ENCODE measurements around the gene NEU3.
A peak's percentile ranks its signal among the peaks of the same experiment; 100 is the strongest.
"Not testable (repeated sequence)": the region's sequence is repeated elsewhere in the genome, so short reads cannot be mapped to it uniquely, and the experiment has no call there.

NEU3 gene

DNA sequence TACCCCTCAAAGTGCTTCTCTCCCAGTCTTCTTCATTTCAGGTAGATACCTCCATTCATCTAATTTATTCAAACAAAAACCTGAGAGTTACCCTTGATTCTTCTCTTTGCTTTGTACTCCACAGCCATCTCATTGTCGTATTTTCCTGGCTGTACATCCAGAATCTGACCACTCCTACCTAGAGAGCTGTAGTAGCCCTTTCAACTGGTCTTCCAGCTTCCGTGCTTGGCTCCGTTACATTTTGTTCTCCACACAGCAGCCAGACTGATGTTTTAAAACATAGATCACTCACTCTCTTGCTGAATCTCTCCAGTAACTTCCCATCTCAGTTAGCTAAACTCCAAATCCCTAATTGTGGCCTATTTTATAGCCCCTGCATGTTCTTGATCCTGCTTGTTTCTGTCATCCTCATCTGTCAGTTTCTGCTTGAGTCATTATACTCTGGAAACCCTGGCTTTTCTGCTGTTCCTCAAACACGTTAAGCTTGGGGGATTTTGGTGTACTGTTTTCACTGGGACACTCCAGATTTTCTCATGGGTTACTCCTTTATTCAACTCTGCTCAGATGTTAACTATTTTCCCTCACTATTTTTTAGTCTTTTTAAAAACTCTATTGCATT, 32.2 kb upstream of the NEU3 start:
- H3K4me3 ChIP-seq (ENCODE audit: control insufficient read depth, low read depth, low read length): no peak overlapping the region
- peak; percentile 18 for DNase-seq (ENCODE audit: low read depth)
- TF ChIP-seq, protein P1, sequence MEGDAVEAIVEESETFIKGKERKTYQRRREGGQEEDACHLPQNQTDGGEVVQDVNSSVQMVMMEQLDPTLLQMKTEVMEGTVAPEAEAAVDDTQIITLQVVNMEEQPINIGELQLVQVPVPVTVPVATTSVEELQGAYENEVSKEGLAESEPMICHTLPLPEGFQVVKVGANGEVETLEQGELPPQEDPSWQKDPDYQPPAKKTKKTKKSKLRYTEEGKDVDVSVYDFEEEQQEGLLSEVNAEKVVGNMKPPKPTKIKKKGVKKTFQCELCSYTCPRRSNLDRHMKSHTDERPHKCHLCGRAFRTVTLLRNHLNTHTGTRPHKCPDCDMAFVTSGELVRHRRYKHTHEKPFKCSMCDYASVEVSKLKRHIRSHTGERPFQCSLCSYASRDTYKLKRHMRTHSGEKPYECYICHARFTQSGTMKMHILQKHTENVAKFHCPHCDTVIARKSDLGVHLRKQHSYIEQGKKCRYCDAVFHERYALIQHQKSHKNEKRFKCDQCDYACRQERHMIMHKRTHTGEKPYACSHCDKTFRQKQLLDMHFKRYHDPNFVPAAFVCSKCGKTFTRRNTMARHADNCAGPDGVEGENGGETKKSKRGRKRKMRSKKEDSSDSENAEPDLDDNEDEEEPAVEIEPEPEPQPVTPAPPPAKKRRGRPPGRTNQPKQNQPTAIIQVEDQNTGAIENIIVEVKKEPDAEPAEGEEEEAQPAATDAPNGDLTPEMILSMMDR (conservative IDR thresholded peaks at IDR 0.05; ENCODE audit: control insufficient read depth, insufficient read depth, low read depth, low read length): no peak

DNA sequence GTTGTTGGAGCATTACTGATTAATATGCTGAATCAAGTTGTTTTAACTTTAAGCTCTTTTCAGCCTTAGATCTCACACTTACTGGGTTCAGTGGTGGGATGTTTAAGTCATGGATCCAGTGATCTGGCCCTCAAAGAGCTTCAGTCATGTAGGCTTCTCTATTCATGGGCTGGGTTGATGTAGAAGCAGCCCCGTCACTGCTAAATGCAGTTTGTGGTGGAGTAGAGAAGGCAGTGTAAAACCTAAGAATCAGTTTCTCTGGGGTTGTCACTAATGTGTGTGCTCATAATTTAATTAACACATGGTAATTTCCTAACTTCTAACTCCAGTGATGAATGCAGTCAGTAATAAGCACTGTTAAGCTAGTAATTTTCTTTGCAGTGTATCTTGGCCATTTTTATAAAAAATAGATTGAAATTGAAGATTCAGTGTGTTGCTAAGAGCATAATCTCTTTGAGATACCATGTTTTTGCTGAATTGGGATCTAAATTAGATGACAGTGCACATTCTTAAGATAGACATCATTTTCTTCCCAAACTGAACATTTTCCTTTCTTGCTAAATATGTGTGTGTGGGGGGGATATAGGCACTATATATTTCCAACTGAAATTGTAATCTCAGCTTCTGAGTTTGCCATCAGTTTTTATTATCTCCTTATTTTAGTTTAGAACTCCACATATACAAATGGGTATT, 30.6 kb upstream of the NEU3 start:
- H3K4me3 ChIP-seq (ENCODE audit: control insufficient read depth, low read depth, low read length): no peak overlapping the region
- no peak for DNase-seq (ENCODE audit: low read depth)
- TF ChIP-seq, protein P1 (conservative IDR thresholded peaks at IDR 0.05; ENCODE audit: control insufficient read depth, insufficient read depth, low read depth, low read length): no peak

DNA sequence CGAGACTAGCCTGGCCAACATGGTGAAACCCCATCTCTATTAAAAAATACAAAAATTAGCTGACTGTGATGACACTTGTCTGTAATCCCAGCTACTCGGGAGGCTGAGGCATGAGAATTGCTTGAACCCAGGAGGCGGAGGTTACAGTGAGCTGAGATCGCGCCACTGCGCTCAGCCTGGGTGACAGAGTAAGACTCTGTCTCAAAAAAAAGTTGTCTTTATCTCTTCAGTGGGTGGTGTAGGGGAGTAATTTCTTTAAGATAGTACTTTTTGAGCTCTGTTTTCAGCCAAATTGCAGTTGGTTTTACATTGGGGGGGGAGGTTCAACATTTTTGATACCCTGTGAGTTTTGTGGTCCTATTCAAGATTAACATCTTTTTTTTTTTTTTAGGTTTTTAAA, 28.6 kb upstream of the NEU3 start:
- not testable (repeated sequence) for DNase-seq (ENCODE audit: low read depth); H3K4me3 ChIP-seq (ENCODE audit: control insufficient read depth, low read depth, low read length)

DNA sequence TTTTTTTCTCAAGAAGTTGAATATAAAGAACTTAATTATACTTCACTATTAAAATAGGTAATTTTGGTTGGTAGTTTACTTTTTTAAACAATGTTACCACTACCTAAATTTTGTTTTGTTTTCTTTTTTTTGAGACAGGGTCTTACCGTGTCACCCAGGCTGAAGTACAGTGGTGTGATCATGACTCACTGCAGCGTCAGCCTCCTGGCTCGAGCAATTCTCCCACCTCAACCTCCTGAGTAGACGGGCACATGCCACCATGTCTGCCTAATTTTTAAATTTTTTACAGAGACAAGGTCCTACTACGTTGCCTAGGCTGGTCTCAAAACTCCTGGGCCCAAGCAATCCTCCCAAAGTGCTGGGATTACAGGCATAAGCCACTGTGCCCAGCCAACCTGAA, 22.1 kb upstream of the NEU3 start:
- no peak overlapping the region for H3K4me3 ChIP-seq (ENCODE audit: control insufficient read depth, low read depth, low read length)
- TF ChIP-seq, protein P1 (conservative IDR thresholded peaks at IDR 0.05; ENCODE audit: control insufficient read depth, insufficient read depth, low read depth, low read length): no peak
- DNase-seq (ENCODE audit: low read depth): peak; percentile 49

DNA sequence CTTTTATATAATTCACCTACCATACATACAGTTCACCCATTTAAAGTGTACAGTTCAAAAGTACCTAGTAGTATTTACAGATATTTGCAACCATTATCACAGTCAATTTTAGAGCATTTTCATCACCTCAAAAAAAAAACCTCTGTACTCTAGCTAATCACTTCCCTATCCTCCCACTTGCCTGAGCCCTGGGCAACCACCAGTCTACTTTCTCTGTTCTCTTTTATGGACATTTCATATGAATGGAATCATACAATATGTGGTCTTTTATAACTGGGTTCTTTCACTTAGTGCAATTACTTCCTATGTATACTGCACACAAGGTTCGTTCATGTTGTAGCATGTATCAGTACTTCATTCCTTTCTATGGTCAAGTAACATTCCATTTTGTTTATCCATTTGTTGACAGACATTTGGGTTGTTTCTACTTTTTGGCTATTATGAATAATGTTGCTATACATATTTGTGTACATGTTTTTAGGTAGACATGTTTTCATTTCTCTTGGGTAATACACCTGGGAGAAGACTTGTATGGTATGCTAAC, 17.8 kb upstream of the NEU3 start:
- no peak for DNase-seq (ENCODE audit: low read depth)

DNA sequence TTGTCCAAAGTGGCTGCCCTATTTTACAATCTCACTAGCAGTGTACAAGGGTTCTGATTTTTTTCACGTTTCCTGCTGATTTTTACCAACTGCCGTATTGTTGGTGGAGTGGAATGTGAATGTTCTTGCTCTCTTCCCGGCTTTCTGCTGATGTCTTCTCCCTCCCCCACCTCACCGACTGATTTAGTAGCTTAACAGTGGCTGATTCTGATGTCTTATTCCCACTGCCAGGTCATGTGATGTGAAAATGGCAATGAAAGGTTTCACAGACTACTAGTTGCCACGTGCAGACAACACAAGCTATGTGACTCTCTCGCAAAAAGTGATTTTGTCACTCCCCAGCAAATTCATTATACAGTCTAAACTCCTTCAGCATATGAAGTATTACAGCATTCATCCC, 17.3 kb upstream of the NEU3 start:
- no peak overlapping the region for H3K4me3 ChIP-seq (ENCODE audit: control insufficient read depth, low read depth, low read length)
- TF ChIP-seq, protein P1 (conservative IDR thresholded peaks at IDR 0.05; ENCODE audit: control insufficient read depth, insufficient read depth, low read depth, low read length): no peak
- DNase-seq (ENCODE audit: low read depth): no peak

More for the DNA sequence above, 17.8 kb upstream of the NEU3 start:
- H3K4me3 ChIP-seq (ENCODE audit: control insufficient read depth, low read depth, low read length): no peak overlapping the region
- TF ChIP-seq, protein P1 (conservative IDR thresholded peaks at IDR 0.05; ENCODE audit: control insufficient read depth, insufficient read depth, low read depth, low read length): no peak

DNA sequence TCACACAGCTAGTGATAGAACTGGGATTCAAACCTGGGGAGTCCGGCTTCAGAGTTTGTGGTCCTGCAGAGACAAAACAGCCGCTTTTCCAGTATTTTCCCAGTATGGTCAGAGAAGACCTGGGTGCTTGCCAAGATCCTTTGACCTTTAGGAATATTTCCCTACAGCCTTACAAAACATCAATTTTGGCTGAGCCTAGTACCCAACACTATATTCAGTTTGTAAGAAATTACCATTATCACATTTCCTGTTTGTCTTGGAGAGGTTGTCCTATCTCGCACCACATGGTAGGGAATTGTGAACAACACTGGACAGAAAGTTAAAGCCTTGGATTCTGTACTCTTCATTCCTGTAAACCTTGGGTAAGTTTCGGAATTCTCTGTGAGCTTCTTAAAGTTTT, 10.7 kb upstream of the NEU3 start:
- TF ChIP-seq, protein P1 (conservative IDR thresholded peaks at IDR 0.05; ENCODE audit: control insufficient read depth, insufficient read depth, low read depth, low read length): no peak
- H3K4me3 ChIP-seq (ENCODE audit: control insufficient read depth, low read depth, low read length): no peak overlapping the region
- no peak for DNase-seq (ENCODE audit: low read depth)

Measured in fibroblast of mammary gland (primary cell).